Lung (tissue), 12 donors: Measurements from ENCODE around the gene BMAL1. TPM values are rescaled to one million over a fixed set of nuclear protein-coding genes. Genes with fewer than 3 reads are reported as not detected.

Source experiments
- ATAC-seq: fragments of 200-7000 bp; cut with Tn5 transposase; one replicate; pipeline ENCODE4 v1.9.1; 2020; ENCODE audit warnings: moderate number of reproducible peaks; ENCODE audit not compliant: insufficient read depth, low FRiP score
- DNase-seq, 3 donors: peaks; one replicate each; pipeline ENCODE4 v3.0.0-alpha.2; 2013 to 2017
- H3K27ac ChIP-seq, 2 donors: one replicate each; pipeline ENCODE4 v1.5.1; 2013; ENCODE audit warnings: mild to moderate bottlenecking in 2 of 2, moderate library complexity in 2 of 2, control low read depth in 1 of 2, inconsistent platforms in 1 of 2, low read depth in 1 of 2, low read length in 1 of 2
- H3K27me3 ChIP-seq, 3 donors: one replicate each; pipeline ENCODE4 v1.5.1; 2013; ENCODE audit warnings: low read length in 2 of 3; ENCODE audit not compliant: control insufficient read depth in 3 of 3, insufficient read depth in 3 of 3
- H3K36me3 ChIP-seq, 4 donors: one replicate each; pipeline ENCODE4 v1.5.1; 2013; ENCODE audit warnings: low read length in 4 of 4, mild to moderate bottlenecking in 1 of 4, moderate library complexity in 1 of 4; ENCODE audit not compliant: control insufficient read depth in 4 of 4, insufficient read depth in 4 of 4
- H3K4me1 ChIP-seq, 5 donors: one replicate each; pipeline ENCODE4 v1.5.1; 2013; ENCODE audit warnings: low read length in 5 of 5, mild to moderate bottlenecking in 2 of 5, moderate library complexity in 1 of 5; ENCODE audit not compliant: control insufficient read depth in 5 of 5, insufficient read depth in 5 of 5
- H3K4me3 ChIP-seq: one replicate; pipeline ENCODE4 v1.5.1; 2013; ENCODE audit warnings: mild to moderate bottlenecking, control low read depth, moderate library complexity
- H3K9ac ChIP-seq, 2 donors: one replicate each; pipeline ENCODE4 v1.5.1; 2013; ENCODE audit warnings: low read length in 2 of 2, control low read depth in 1 of 2; ENCODE audit not compliant: insufficient read depth in 1 of 2
- H3K9me3 ChIP-seq, 4 donors: one replicate each; pipeline ENCODE4 v1.5.1; 2013; ENCODE audit warnings: low read length in 3 of 4, mild to moderate bottlenecking in 1 of 4, moderate library complexity in 1 of 4; ENCODE audit not compliant: control insufficient read depth in 4 of 4, insufficient read depth in 3 of 4
- WGBS, 2 donors: extraction: QIAGEN DNeasy Blood & Tissue Kit; methylation state at CpG; one replicate each; pipeline ENCODE4 v1.1.7; 2013; 5-methylcytosine and 5-hydroxymethylcytosine counted together
- polyA plus RNA-seq, 2 donors: library from polyadenylated mRNA; stranded (reverse); fragments of 200-250 nt; gene quantifications; one replicate each; pipeline ENCODE4 v1.2.1, GENCODE V29; 2013
- total RNA-seq, 2 donors: library from RNA; depleted of rRNA in 1 of 2; stranded (reverse); fragments of >200 nt in 1 of 2; gene quantifications; one replicate each; pipeline ENCODE4 v1.2.1, GENCODE V29; 2014 to 2021
- TF ChIP-seq, protein P1 (sequence below): IDR thresholded peaks from 2 replicates; pipeline ENCODE4 v1.5.1; 2012; ENCODE audit warnings: mild to moderate bottlenecking; ENCODE audit errors: control extremely low read depth, extremely low read depth
- donor health status: control.
- donor health status: control.
- donor health status: Bipolar disorder and iron deficiency.
- donor health status: healthy.
- donor health status: DM: yes; HTN: yes; CAD: no.

Gene BMAL1
- total and polyA plus RNA-seq, 4 donors = 13.4 to 38.0 (median 26.2) TPM

DNA sequence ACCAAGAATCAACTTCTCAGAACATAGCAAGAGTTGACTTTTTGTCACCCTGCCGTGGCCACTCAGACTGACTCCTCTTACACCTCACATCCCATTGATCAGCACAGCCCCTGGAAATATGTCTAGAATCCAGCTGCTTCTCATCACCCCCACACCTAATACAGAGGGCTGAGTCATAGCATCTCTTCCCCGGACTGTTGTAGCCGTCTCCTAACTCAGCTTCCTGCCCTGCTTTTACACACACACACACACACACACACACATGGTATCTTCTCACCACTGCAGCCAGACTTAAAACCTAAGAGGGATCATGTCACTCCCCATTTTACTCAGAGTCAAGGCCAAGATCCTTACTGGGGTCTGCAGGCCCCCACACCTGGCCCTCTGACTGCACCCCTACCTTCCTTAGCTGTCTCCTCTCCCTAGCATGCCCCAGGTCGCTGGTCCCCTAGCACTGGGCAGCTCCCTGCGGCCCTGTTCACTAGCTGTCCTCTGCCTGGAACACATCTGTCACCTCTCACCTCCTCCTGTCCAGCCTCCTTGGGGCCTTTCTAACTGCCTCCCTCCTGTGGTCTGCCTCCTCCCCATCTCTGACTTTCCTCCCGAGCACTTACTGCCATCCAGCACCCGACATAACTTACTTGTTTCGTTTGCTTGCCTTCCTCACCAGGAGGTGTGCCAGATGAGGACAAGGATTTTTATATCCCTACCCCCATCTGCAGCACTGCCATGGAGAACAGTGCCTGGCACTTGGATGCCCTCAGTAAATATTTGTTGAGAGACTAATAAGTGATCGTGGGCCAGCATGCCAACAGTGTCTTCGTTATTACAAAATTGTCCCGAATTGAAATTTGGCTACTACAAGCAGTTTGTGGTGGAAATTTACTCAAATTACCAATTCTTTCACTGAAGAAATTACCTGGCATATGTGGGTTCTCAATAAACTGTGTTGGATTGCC, 61.9 kb downstream of the BMAL1 start:
- Histone ChIP-seq H3K9ac (no peak overlapping the region), H3K27ac (peak overlapping the region in 1 of 2 donors; percentile 53), H3K9me3 (no peaks in the 10 kb centered on the region), H3K27me3 (no peaks in the 10 kb centered on the region), H3K4me1 (peaks cover 0 to 18% (median 14%) of the 10 kb centered on the region in 5 donors), H3K4me3 (no peak overlapping the region), H3K36me3 (peaks cover 0 to 2% (median 0%) of the 10 kb centered on the region in 4 donors)
- ATAC-seq (peak; percentile 42), DNase-seq (peak; percentile 77 to 90 (median 82))
- 49 to 64% methylated on average over 11 of the region's 11 CpGs for WGBS, 2 donors
- TF ChIP-seq, protein P1, sequence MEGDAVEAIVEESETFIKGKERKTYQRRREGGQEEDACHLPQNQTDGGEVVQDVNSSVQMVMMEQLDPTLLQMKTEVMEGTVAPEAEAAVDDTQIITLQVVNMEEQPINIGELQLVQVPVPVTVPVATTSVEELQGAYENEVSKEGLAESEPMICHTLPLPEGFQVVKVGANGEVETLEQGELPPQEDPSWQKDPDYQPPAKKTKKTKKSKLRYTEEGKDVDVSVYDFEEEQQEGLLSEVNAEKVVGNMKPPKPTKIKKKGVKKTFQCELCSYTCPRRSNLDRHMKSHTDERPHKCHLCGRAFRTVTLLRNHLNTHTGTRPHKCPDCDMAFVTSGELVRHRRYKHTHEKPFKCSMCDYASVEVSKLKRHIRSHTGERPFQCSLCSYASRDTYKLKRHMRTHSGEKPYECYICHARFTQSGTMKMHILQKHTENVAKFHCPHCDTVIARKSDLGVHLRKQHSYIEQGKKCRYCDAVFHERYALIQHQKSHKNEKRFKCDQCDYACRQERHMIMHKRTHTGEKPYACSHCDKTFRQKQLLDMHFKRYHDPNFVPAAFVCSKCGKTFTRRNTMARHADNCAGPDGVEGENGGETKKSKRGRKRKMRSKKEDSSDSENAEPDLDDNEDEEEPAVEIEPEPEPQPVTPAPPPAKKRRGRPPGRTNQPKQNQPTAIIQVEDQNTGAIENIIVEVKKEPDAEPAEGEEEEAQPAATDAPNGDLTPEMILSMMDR = no peak

DNA sequence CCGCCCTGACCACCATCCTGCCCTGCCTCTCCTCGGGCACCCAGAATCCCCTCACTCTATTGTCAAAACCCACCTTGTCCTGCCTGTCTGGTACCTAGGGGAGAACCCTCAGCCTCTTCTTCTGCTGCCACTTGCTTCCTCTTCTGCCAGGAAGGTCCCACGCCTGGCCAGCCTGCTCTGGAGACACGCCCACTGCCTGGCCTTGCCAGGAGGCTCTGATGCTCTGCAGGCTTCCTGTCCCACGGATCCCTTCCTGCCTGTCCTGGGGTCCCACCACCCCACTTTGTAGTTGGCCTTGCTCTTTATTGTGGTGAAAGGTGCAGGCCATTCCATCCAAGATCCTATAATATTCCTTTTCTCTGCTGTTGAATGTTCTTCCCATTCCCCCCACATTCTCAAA, 63.4 kb downstream of the BMAL1 start:
- peaks cover 0 to 18% (median 14%) of the 10 kb centered on the region in 5 donors for H3K4me1 ChIP-seq
- TF ChIP-seq, protein P1 = no peak
- peaks cover 0 to 2% (median 0%) of the 10 kb centered on the region in 4 donors for H3K36me3 ChIP-seq
- H3K27me3 ChIP-seq = no peaks in the 10 kb centered on the region
- no peak overlapping the region for H3K27ac ChIP-seq
- ATAC-seq (no peak), DNase-seq (no peak)
- no peaks in the 10 kb centered on the region for H3K9me3 ChIP-seq
- 52 to 59% methylated on average over 5 of the region's 5 CpGs for WGBS, 2 donors
- no peak overlapping the region for H3K9ac ChIP-seq
- no peak overlapping the region for H3K4me3 ChIP-seq

DNA sequence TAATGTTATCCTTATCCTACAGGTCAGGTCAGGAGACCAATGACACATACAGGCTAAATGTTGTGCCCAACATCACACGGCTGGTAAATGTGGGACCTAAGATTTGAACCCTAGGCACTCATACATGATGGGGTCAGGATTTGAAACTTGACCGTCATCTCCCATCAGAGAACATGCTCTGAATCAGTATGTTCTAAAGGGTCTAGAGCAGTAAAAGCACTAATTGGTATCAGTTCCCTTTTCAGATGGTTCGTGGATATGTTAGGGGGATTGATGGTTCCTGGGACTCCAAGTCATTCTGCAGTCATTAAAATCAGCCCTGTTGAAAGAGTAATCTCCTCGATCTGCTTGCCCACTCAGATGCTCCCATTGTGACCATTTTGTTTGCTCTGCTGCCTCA, 65.5 kb downstream of the BMAL1 start:
- Histone ChIP-seq H3K9me3 (no peaks in the 10 kb centered on the region), H3K27me3 (no peaks in the 10 kb centered on the region), H3K4me3 (no peak overlapping the region), H3K27ac (no peak overlapping the region), H3K9ac (no peak overlapping the region), H3K4me1 (peaks cover 0 to 25% (median 12%) of the 10 kb centered on the region in 5 donors), H3K36me3 (peaks cover 0 to 2% (median 0%) of the 10 kb centered on the region in 4 donors)
- no peak for DNase-seq
- no peak for ATAC-seq
- WGBS, 2 donors = 86 to 88% methylated on average over 4 of the region's 4 CpGs
- TF ChIP-seq, protein P1 = no peak
